GM18858 (cell line): Measurements from ENCODE around the gene GRIP2.

Experiments
- ATAC-seq: cut with Tn5 transposase; IDR thresholded peaks from one replicate; pipeline ENCODE4 v1.9.1; 2021; ENCODE audit not compliant: unreplicated experiment

The GRIP2 gene

DNA sequence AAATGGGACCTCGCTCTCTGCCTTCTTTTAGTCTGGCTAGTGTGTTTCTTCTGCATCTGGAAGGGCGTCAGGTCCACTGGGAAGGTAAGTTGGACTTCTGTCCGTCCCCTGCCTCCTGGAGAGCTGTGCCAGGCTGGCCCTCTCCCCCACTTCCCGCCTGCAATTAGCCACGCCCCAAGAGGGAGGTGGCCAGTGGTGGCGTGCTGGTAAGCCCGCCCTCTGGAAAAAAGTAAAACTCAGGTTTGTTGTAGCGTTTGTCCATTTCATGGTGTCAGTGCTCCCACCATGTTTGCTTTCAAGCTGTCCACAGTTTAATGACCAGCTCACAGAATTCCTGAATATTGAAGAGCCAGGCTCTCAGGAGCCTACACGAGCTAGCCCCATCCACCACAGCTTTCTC, 82.1 kb downstream of the GRIP2 start:
- ATAC-seq, result no peak

GRCh38 chr3:14457481-14457880, 82.7 kb downstream of the GRIP2 start:
- ATAC-seq, result no peak

DNA sequence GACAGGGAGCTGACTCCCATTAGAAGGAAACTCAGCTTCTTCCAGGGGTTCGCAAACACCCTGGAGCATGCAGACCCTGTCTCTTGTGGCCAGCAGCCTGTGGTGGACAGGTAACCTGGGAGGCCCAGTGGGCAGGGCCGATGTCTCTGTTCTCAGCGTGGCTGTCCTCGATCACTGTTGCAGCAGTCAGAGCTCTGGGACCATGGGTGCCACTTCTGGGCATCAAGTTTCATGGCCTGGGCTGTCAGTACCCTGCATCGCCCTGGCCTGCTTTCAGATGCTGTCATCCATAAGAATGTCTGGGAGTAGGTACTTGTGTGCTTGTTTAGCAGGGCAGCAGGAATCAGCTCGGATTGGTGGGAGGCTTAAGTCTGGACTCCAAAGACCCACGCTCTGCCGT, 83.3 kb downstream of the GRIP2 start:
- ATAC-seq, result no peak

- ATAC-seq, result no peak
These were observed 84.4 kb downstream of the GRIP2 start for GRCh38 chr3:14455571-14456317.

DNA sequence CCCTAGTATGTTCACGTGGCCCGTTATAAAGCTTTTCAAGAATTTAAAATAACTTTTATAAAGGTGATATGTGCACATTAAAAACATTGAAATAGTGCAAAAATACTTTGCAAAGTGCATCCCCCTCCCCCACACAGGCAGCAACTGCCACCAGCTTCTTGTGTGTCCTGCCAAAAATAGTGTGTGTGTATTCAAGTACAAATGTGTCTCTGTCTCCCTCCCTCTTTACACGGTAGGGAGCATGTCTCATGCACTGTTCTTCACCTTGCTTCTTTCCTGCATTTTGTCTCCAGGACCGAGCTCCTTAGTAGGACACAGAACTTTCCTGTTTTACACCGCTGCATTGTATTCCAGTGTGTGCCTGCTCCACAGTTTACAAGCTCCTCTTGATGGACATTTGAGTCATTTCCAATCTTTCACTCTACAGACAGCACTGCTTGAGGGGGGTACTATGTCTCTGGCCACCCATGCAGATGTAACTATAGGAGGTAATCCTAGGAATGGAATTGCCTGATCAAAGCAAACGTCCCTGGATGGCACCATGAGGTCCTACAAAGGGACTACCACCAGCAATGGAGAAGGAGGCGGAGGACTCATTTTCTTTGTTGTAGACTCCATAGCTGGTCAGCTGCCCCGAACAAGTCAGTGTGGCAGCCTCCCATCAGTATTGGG, 85.4 kb downstream of the GRIP2 start:
- no peak for ATAC-seq

DNA sequence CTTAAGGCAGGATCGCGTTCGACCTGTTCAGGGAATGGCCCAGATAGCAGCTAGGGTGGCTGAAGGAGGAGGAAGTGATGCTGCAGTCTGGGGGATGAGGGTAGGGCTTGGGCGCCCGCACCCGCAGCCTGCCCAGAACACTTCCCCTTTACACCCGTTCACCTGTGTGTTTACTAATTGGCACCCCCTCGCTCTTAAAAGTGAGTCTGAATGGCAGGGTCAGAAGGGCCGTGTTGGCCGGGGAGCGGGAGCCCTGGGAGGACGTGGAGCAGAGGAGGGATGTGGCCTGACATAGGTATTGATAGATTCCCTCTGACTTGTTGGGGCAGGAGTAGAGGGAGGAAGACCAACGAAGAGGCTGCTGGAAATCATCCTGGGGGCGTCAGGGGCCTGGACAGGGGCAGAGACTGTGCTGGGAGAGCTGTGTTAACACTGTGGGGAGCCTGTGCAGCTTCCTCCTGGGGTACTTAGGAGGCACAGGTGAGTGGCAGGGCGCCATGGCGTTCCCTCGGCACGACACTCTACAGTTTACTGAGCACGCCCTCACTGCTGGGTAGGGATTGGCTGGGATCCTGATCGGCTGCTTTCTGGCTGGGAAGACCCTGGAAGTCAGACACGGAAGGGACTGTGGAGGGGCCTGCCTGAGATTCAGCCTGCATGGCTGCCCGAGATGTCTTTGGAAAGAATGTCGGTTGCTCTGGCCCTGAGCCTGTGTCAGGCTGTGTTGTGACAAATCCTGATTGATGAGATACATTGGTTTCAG, 86.1 kb downstream of the GRIP2 start:
- ATAC-seq, result no peak

GRCh38 chr3:14452740-14453710, 87.1 kb downstream of the GRIP2 start:
- ATAC-seq, result no peak

DNA sequence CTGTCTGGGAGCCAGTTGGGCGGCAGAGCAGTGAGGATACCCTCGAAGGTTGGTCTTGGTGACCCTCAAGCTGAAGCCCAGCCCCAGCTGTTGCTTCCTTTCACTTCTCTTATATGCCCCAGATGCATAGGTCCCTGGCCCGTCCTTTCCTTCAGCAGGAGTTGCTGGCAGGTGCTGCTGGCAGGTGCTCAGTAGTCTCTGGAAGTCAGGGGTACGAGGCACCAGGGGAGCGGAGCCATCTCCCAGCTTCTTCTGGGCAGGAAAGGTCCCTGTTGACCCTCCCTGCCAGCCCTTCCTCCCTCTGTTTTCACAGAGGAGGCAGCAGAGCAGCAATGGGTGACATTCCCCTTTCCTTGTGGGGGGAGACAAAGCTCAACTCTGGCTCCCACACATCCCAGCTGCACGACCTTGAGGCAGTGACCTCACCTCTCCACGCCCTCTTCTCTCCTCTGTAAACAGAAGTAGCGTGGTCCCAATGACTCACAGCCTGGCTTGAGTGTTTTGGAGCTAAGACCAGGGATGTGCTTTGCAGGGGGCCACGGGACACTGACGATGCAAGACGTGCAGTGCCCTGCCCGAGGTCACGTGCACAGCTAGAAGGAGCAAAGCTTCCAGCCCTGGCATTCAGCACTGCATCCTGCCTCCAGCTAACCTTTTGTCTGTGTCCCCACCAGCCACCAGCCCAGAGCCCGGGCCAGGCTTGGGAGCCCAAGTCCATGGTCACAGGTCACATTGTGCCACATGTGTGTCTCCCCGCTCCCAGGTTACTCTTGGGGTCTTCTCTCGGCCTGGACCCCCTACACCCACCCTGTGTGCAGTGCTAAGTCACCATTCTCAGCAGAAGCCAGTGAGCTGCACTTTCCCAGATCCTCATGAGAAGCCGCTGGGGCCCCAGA, 88.0 kb downstream of the GRIP2 start:
- ATAC-seq, result no peak

GRCh38 chr3:14450922-14451606, 89.1 kb downstream of the GRIP2 start:
- no peak for ATAC-seq

DNA sequence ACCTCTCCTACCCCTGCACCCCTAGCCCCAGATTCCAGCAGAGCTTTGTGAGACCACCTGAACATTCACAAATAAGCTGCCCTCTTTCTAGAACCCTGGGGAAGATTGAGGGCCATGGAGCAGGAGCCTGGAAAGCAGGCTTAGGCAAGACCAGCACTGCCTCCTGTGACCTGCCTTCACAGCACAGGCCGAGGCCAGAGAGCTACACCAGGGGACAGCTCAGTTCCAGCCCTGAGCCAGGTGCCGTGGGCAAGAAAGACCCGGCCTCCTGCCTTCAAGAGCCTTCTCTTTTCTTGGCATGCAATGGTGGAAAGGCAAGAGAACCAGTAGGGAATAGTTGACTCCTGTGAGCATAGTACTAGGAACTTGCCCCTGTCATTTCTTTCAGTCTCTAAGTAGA, 89.6 kb downstream of the GRIP2 start:
- ATAC-seq, result no peak

DNA sequence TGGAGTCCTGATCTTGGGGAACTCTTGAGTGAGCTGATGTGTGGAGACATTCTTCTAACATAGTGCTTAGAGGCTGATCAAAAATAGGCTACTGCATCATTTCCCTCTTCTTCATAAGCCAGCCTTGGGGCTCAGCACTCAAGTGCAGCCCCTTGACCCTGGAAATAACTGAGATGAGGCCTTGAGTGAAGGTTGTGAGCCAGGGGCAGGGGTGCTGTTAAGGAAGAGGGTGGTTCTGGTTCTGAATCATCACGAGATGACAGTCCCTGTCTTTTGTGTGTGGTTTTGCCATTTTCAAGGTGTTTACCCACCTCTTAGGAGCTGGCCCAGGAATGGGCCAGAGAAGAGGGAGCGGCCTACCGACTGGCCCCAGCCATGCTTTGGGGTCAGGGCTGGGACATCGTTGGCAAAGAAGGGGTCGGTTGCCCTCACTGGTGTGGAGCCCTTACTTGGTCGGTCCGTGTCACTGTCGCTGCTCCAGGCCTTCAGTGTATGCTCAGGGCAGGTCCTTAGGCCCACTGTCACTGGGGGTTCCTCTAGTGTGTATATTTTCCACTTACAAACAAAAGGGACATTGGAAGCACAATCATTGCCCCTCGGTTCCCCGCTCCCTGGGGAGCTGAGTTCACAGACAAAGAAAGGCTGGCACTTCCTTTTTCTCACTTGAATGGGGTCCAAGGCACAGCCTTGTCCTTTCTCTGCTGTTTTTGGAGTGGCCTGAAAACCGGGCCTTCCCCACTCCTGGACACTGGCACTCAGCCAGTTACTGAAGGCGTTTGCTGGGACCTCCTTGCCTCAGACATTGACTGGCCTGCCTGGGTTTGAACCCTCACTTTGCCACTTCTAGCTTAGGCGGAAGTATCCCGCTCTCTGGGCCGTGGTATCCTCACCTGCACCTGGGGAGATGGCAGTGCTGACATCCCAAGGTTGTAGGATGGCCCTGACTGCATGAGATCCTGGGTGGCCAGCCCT, 91.1 kb downstream of the GRIP2 start:
- ATAC-seq, result no peak

DNA sequence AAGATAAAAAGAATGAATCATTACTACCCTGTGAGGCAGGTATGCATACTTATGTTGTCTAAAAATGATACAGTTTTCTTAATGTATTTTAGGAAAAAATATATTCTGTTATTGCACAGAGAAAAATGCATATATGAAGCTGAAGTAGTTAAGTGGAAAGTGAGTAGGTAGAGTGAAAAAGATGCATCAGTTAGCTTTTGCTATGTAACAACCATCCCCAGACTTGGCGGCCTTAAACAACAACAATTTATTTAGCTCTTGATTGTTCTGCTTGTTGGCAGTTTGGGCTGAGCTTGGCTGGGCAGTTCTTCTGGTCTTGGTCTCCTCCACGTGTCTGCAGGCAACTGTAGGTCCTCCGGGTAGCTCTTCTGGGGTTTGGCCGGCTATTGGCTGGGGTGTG, 92.1 kb downstream of the GRIP2 start:
- no peak for ATAC-seq

DNA sequence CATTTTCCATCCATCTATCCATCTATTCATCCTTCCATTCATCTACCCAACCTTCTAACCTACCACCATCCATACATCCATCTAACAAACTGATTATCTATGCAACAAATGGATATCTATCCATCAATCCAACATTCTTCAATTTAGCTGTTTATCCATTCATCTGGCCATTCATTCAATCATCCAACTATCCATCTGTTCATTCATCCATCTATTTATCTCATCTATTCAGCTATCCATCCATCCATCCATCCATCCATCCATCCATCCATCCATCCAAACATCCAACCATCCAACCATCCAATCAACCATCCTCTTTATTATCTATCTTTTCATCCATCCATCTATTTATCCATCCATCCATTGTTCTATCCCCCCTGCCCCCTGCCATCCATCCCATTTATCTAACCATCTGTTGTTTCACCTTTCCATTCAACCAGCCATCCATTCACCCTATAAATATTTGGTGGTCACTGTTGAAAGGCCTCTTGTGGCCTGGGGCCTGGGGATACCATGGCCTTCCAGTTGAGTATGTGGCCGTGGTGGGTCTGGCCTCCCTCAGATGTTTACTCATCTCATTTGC, 93.1 kb downstream of the GRIP2 start:
- no peak for ATAC-seq

DNA sequence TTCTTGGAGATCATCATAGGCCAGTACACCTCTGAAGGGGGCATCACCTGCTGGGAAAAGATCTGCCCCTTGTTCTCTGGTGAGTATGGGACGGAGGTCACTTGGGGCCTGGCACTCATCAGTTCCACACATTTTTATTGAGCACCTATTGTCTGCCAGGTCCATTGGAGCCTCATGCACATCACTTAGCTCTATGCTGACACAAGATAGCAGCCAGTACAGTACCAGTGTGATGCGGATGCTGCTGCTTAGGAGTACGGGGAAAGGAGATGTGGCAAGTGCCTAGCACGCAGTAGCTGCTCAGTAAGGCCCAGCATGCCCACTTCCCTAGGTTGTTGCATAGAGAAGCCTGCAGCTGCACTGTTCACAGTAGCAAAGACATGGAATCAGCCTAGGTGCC, 94.4 kb downstream of the GRIP2 start:
- no peak for ATAC-seq

GRCh38 chr3:14444380-14444779, 95.8 kb downstream of the GRIP2 start:
- ATAC-seq, result no peak

GRCh38 chr3:14441920-14442300, 98.2 kb downstream of the GRIP2 start:
- no peak for ATAC-seq

GRCh38 chr3:14441240-14441919, 98.8 kb downstream of the GRIP2 start:
- ATAC-seq, result no peak
